GM19023 (cell line): Measurements from ENCODE around the gene SETD1A.

Source experiments
- ATAC-seq: cut with Tn5 transposase; IDR thresholded peaks from one replicate; pipeline ENCODE4 v1.9.1; 2021; ENCODE audit warnings: mild to moderate bottlenecking, moderate library complexity; ENCODE audit not compliant: unreplicated experiment

SETD1A gene

DNA sequence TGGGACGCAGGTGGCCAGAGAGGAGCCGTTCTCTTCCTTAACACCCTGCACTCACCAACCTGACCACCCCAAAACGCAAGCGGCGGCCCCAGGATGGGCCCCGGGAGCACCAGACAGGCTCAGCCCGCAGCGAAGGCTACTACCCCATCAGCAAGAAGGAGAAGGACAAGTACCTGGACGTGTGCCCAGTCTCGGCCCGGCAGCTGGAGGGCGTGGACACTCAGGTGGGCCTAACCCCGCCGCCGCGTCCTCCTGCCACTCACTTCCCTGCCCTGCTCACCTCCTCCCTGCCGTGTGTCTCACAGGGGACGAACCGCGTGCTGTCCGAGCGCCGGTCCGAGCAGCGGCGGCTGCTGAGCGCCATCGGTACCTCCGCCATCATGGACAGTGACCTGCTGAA lies 22.9 kb downstream of the SETD1A start:
- ATAC-seq: no peak

DNA sequence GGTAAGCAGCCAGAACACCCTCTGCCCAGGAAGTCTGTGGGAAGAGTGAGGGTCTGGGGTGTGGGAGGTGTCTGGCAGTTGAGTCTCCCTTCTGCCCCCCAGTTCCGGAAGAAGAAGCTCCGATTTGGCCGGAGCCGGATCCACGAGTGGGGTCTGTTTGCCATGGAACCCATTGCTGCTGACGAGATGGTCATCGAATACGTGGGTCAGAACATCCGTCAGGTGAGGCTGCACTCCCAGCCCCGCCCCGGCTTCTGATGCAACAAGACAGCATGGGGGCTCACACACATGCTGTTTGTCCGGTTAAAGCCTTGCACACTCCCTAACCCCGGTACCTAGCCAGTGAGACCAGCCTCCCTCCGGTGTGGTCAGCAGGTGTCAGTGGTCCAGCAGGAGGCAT lies 23.4 kb downstream of the SETD1A start:
- no peak for ATAC-seq

DNA sequence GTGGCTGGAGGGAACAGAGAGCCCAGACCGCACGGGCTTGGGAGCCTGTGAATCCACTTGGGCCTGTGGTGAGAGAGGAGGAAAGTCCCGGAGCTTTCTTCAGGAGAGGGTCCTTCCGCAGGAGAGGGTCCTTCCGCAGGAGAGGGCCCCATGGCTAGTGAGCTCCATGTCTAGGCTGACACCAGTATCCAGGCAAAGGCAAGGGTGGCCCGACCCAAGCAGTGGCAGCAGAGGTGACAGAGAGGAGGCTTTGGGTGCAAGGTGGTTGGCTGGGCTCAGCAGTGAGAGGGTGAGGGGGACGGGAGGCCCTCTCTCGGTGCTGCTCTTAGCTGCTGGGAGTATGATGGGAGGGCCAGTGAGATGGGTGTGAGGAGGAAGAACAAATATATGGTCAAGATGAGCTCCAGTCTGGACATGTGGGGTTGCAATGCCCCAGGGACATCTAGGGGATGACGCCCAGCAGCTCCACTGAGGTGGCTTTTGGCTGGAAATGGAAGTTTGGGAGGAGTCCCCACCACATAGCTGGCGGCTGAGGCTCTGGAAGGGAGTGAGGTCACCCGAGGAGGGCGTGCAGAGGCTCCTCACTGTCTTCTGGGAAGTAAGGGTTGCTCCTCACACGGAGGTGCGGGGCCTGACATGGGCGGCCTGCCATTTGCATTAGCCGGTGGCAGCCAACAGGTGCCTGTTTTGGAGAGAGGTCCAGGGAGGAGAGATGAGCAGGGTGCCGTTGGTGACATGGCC lies 25.2 kb downstream of the SETD1A start:
- no peak for ATAC-seq

DNA sequence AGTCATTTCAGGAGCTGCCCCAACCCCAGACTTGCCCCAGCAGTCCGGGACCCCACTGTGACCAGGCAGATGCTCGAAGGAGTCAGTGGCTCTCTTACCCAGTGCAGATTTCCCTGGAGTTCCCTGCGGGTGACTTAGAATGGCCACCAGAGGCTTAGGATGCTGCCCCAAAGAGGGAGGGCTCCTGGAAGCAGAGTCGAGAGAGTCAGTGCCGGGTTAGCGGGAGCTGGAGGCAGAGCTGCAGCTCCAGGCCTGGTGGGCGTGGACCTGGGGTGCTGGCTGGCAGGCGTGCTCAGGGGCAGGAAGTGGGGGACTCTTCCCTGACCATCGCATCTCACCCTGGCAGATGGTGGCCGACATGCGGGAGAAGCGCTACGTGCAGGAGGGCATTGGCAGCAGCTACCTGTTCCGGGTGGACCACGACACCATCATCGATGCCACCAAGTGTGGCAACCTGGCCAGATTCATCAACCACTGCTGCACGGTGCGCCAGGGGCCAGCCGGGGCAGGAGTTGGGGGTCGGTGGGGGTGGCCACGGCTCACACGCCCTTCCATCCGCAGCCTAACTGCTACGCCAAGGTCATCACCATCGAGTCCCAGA lies 25.8 kb downstream of the SETD1A start:
- ATAC-seq: no peak

DNA sequence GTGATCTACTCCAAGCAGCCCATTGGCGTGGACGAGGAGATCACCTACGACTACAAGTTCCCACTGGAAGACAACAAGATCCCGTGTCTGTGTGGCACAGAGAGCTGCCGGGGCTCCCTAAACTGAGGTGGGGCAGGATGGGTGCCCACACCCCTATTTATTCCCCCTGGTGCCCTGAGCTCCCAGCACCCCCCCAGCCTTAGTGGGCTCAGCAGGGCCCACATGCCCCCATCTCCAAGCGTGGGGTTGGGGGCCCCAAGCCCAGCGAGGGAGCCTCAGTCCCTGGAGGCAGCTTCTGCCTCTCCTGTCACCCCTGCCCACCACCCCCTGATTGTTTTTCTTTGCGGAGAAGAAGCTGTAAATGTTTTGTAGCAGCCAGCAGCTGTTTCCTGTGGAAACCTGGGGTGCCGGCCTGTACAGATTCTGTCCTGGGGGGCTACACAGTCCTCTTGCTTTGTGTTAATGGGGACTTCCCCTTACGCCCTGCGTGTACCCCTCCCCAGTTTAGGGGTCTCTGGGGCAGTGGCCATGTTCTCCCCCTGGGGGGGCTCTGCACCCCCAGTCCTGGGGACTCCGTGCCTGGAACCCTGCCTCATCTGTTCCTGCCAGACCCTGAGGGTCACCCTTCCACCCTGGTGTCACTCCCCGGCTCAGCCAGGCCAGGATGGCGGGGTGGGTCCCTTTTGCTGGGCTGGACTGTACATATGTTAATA lies 26.5 kb downstream of the SETD1A start:
- ATAC-seq: no peak

DNA sequence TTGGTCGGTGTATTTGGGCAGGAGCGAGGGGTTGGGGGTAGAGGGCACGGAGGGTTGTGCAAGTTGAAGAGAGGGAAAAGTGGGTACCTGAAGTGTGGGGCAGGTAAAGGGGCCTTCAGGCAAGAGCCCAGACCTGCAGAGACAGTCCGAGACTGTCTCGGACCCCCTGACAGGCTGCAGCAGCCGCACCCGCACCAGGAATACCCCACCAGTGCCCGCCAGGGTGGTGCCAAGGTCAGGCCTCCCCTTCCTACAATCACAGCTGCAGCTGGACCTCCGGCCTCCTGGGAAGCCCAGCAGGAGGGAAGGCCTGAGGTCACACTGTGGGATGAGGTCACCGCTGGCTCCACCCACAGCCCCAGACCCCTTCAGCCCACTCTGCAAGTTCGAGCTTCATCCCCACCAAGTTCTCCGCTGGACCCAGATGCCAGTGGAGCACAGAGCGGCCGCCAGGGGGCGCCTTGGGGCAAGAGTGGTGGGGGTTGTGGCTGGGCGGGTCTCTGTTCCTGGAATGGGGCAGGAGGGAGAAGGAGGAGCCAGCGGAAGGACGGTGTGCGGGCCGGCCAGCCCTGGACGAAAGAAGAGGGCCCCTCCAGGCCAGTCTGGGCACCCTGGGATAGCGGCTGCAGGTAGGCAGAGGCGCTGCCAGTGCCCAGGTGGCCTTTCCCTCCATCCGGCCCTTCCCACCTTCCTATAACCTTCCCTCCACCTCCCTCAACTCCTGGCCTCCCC lies 27.3 kb downstream of the SETD1A start, which contains the start of gene HSD3B7:
Gene HSD3B7, plus strand, starts transcription at position 539 of the 732 bp plus-strand sequence. CDS start 452 bp downstream, outside the sequence.
- no peak for ATAC-seq

DNA sequence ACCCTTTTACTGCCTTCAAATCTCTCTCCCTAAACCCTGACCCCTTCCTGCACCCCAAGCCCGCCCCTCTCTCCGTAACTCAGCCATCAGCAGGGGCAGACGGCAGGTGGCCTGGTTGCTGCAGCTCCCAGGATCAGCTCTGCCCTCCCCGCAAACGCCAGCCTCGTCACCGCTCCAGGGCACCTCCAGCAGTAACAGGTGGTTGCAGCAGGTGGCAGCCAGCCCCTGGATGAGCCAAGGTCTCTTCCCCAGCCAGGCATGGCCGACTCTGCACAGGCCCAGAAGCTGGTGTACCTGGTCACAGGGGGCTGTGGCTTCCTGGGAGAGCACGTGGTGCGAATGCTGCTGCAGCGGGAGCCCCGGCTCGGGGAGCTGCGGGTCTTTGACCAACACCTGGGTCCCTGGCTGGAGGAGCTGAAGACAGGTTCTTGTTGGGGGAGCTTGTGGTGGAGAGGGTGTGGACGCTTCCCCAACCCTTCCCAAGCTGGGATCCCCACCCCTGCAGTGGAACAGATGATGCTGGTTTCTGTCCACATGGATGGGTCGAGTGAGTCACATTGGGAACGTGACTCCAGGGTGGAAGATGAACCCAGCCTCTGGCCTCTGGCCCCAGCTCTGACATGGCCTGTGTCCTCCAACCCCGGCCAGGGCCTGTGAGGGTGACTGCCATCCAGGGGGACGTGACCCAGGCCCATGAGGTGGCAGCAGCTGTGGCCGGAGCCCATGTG lies 28.0 kb downstream of the SETD1A start:
- ATAC-seq: no peak

DNA sequence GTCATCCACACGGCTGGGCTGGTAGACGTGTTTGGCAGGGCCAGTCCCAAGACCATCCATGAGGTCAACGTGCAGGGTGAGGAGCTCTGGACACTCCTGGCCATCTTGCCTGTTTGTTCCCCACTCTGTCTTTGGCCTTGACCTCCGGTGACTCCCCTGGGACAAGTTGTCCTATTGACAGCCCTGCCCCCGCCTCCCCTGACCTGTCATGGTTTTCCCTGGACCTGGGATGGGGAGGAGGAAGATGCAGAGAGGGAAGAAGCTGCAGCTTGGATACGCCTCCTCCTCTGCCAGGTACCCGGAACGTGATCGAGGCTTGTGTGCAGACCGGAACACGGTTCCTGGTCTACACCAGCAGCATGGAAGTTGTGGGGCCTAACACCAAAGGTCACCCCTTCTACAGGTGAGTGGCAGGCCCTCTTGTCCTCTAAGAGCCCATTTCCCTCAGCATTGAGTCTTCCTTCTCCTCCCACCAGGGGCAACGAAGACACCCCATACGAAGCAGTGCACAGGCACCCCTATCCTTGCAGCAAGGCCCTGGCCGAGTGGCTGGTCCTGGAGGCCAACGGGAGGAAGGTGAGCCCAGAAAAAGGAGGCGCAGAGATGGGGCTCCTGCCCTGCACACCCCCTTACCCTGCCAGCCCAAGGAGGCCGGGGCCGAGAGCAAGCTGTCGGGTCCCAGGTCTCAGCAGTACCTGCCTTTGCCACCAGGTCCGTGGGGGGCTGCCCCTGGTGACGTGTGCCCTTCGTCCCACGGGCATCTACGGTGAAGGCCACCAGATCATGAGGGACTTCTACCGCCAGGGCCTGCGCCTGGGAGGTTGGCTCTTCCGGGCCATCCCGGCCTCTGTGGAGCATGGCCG lies 28.8 kb downstream of the SETD1A start:
- ATAC-seq: no peak

DNA sequence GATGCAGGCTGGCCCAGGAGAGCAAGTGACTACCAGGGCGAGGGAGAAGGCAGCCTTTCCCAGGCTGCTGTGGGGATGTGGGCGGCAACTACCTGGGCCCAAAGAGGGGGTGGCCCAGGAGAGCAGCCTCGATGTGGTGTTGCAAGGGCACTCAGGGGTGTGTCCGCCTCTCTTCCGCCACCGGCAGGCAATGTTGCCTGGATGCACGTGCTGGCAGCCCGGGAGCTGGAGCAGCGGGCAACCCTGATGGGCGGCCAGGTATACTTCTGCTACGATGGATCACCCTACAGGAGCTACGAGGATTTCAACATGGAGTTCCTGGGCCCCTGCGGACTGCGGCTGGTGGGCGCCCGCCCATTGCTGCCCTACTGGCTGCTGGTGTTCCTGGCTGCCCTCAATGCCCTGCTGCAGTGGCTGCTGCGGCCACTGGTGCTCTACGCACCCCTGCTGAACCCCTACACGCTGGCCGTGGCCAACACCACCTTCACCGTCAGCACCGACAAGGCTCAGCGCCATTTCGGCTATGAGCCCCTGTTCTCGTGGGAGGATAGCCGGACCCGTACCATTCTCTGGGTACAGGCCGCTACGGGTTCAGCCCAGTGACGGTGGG lies 30.1 kb downstream of the SETD1A start:
- ATAC-seq: no peak

DNA sequence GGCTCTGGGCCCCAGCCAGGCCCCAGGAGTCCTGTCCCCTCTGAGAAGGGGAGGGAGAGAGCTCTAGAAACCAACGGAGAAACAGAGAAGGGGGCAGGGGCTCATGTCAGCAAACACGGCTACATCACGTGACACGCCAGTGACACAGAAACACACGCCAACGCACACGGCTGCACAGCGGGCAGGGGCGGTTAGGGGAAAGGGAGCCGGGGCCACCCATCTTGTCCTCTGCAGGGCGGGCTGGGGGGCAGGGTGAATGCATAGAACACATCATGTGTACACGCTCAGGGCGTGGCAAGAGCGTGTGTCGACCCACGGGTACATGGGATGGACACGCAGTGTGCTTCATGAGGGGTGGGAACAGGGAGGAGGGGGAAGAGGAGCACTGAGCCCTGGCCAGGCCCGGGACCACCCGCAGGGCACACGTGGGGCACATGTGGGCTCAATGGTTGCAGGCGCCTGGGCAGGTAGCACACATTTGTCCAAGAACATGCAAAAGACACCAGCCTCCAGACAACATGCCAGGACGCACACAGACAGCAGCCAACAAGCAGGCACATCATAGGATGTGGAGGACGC lies 32.0 kb downstream of the SETD1A start:
- ATAC-seq: no peak

DNA sequence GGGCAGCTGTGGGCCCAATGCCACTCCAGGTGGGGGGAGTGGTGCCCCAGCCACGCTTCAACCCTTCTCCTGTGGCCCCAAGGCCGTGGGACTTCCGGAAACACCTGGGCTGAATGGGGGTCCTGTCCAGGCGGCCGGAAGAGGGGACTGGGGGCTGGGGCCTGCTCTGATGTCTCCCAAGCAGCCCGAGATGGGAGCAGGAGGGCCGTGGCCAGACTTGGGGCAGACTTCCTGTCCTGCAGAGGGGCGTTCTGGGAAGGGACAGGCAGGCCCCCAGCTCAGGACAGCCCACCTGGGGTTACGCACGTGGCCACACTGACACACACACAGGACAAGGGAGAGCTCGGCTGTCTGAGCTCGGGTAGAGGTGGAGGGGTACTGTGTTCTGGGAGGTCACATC lies 32.6 kb downstream of the SETD1A start:
- no peak for ATAC-seq

DNA sequence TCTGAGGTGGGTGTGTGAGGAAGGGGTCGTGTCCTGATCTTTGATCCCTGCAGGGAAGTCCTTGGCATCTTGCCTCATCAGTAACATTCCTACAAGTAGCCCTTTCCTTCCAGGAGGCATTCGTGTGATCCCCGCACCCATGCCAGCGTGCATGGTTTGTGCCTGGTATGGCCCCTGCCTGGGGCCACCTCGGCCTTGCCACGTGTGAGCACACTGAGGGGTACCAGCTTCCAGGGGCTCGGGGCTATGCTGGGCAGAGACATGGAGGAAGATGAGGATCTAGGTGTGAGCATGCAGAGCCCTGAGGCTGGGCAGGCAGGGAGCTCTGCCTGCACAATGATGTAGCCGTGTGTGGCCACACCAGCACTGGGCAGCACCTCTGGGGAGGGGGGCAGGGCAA lies 33.5 kb downstream of the SETD1A start:
- no peak for ATAC-seq

DNA sequence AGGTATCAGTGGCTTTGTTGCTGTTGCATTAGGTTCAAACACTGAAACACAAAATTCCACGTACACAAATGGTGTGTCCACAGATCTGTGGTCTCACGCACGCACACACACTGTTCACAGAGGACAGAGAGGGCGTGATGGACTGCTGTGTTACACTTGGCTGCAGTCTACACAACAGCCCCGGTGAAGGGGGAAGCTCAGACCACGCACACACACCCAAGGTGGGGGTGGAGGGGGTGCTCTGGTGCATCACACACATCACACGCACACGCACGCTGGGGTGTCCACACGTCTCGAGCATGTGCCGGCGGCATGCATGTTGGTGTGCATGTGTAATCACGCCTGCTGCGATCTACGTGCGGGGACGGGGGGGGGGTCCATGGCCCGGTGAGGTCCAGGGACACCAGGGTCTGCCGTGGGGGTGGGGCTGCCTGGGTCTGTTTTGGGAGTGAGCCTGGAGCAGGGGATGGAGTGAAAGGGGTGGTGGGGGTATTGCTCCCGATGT lies 34.8 kb downstream of the SETD1A start:
- ATAC-seq: no peak

DNA sequence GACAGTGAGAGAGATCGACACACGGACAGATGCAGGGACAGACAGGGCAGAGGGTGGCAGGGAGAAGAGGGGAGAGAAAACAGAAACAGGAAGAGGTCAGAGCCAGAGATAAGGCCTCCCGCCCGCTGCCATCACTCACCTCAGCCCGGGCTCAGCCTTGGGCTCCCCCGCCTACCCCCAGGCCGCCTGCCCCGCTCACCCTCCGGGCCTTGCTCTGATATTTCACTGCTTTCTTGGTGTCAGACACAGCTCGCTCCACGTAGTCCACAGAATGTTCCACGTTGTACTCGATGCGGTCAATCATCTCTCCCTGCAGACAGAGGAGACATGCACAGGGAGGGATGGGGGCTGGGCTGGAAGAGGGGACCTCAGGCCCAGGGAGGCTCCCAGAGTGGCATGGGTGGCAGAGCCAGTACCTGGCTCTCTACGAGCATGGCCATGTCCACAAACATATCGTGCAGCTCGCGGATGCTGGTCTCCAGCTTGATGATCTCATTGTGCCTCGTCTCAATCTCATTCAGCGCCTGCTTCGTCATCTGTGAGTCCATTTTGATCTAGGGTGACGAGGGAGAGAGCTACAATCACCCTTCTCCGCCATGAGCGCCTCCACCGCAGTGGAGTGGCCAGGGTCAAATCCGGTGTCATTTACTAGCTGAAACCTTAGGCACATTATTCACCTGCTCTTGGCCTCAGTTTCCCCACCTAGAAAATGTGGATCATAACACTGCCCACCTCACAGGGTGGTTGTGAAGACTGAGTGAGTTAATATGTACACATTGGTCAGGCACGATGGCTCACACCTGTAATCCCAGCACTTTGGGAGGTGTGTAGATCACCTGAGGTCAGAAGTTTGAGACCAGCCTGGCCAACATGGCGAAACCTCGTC lies 35.6 kb downstream of the SETD1A start:
- ATAC-seq: no peak

DNA sequence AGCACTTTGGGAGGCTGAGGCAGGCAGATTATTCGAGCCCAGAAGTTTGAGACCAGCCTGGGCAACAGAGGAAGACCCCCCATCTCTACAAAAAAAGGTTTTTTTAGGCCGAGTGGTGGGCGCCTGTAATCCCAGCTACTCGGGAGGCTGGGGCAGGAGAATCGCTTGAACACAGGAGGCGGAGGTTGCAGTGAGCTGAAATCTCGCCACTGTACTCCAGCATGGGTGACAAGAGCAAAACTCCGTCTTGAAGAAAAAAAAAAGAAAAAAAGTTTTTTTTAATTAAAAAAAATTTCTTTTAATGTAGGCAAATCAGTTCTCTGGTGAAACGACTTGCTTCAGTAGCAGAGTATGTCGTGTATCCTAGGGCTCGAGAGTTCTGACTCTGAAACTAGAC lies 38.4 kb downstream of the SETD1A start:
- no peak for ATAC-seq

DNA sequence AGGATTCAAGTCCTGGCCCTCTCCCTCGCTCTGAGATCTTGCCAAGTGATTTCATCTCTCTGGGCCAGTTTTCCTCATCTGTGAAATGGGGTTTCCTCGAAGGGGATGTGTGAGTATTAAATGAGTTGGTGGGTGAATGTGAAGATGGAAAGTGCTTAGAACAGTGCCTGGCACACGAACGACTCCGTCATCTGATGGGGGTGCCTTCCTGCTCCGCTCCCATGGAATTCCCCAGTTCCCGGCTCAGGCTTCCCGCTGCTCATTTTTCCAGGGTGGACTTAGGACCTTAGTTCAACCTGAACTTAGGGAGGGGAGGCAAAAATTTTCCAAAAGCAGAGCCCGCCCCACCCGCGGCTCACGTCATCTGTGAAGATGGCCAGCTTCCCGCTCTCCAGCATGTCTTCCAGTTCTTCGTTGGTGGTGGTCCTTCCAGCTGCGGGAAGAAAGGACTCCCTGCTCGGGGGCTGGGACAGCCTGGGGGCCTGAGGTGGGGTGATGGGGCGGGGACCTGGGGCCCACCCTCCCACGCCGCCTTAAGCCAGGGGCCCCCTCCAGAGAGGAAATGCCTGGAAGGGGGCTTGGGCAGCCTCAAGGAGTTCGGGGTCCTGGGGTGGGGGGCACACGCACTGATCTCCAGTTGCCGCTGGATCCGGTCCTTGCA lies 38.9 kb downstream of the SETD1A start:
- ATAC-seq: no peak

DNA sequence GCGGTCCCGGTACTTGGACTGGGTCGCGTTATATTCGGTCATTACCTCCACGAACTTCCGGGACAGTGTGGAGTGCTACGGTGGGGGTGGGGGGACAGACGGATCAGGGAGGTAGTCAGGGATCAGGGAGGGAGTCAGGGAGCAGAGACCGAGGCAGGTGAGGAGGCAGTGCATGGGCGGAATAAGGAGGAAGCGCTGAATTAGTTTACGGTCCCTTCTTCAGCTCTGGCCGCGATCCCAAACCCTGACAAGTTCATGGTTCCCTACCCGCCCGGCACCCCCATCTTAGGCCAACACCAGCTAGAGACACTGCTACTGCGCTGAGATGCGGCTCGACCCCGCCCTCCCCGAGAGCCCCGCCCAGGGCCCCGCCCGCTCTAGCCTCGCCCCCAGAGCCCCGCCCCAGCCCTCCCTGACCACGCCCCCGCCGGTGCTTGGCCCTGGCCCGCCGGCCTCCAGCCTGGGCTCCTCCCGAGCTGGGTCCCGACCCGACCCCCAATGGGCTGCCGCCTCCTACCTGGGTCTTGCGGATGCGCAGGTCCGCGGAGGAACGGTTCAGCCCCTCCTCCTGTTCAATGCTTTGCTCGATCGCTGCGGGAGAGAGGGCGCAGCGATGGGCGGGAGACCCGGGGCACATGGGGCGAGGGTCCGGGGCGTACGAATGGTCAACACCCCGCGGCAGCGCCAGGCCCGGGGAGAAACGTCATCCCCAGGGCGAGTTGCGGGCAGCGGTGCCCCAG lies 39.6 kb downstream of the SETD1A start:
- ATAC-seq: peak; percentile 77
